ENCODE data around the gene STX12.

The STX12 gene

GRCh38 chr1:27872802-27873551 is 100.0 kb downstream of the STX12 start:
- in situ Hi-C loops (cut with MboI; ENCODE audit: low sequenced_read_pairs, unreplicated experiment) = no loop called here
- TF ChIP-seq CTCF (IDR thresholded peaks at IDR 0.05; ENCODE audit: borderline replicate concordance, control extremely low read depth, extremely low read depth, insufficient read depth, missing control alignments) = no peak
- peak; percentile 42 for DNase-seq (ENCODE audit: low spot score)

- in situ Hi-C loops (cut with MboI; ENCODE audit: low sequenced_read_pairs, unreplicated experiment) = no loop called here
- no peak for TF ChIP-seq CTCF (IDR thresholded peaks at IDR 0.05; ENCODE audit: borderline replicate concordance, control extremely low read depth, extremely low read depth, insufficient read depth, missing control alignments)
- no peak for DNase-seq (ENCODE audit: low spot score)
Observed at GRCh38 chr1:27873671-27874384, 100.8 kb downstream of the STX12 start.
